AG10803 (cell line): ENCODE data around the gene GCNA.
"Not testable (repeated sequence)": the region's sequence is repeated elsewhere in the genome, so short reads cannot be mapped to it uniquely, and the experiment has no call there.

Source experiments
- DNase-seq: peaks from one replicate; pipeline ENCODE4 v3.0.0; 2010; ENCODE audit warnings: low read depth
- H3K4me3 ChIP-seq: 2 replicates; pipeline ENCODE4 v1.5.1; 2011; ENCODE audit warnings: mild to moderate bottlenecking, low read length, control low read depth
- CTCF ChIP-seq: conservative IDR thresholded peaks from 2 replicates; pipeline ENCODE4 v1.5.1; 2011; ENCODE audit warnings: mild to moderate bottlenecking, low read length, control low read depth, inconsistent platforms

GCNA gene

GRCh38 chrX:71556036-71556435 lies 22.2 kb upstream of the GCNA start:
- no peak overlapping the region for H3K4me3 ChIP-seq
- no peak for DNase-seq
- no peak for TF ChIP-seq CTCF

- no peak overlapping the region for H3K4me3 ChIP-seq
- TF ChIP-seq CTCF, result no peak
- no peak for DNase-seq
These were observed 19.3 kb upstream of the GCNA start for GRCh38 chrX:71558920-71559319.

GRCh38 chrX:71559773-71560172 lies 18.5 kb upstream of the GCNA start:
- H3K4me3 ChIP-seq, result not testable (repeated sequence)

GRCh38 chrX:71563921-71564320 lies 14.3 kb upstream of the GCNA start:
- no peak overlapping the region for H3K4me3 ChIP-seq
- no peak for DNase-seq
- TF ChIP-seq CTCF, result no peak

More at GRCh38 chrX:71559773-71560172, 18.5 kb upstream of the GCNA start:
- not testable (repeated sequence) for DNase-seq

GRCh38 chrX:71565474-71566041 lies 12.7 kb upstream of the GCNA start:
- no peak for DNase-seq
- no peak overlapping the region for H3K4me3 ChIP-seq
- TF ChIP-seq CTCF, result no peak

- DNase-seq, H3K4me3 ChIP-seq: not testable (repeated sequence)
These were observed 6.8 kb upstream of the GCNA start for GRCh38 chrX:71571390-71571789.

GRCh38 chrX:71573590-71573989 lies 4.6 kb upstream of the GCNA start:
- DNase-seq, result no peak
- no peak for TF ChIP-seq CTCF
- H3K4me3 ChIP-seq, result no peak overlapping the region

- TF ChIP-seq CTCF, result no peak
- H3K4me3 ChIP-seq, result no peak overlapping the region
- DNase-seq, result no peak
These were observed 555 bp upstream of the GCNA start for GRCh38 chrX:71577682-71578081.
